ENCODE data around the gene GBP2. TPM values are rescaled to one million over a fixed set of nuclear protein-coding genes. Genes with fewer than 3 reads are reported as not detected.

The GBP2 gene
- total and polyA plus RNA-seq, 4 donors, result 7.4 to 18.2 (median 14.1) TPM

GRCh38 chr1:89060091-89060490 lies 65.8 kb downstream of the GBP2 start (continued):
- TF ChIP-seq RXRA (IDR thresholded peaks at IDR 0.05), result no peak

Other genes starting within 250 kb of the GBP2 start
- 10 to 100 TPM; 26.5 to 50.6 TPM for gene GTF2B, start 234.5 kb downstream of the GBP2 start, total RNA-seq
- 10 to 100 TPM; 13.5 to 20.4 TPM for gene GTF2B, start 234.5 kb downstream of the GBP2 start, polyA plus RNA-seq
- 10 to 100 TPM in 1 of 2 donors, 1 to 10 TPM in 1; 9.4 to 12.0 TPM for gene KYAT3, start 133.5 kb downstream of the GBP2 start, total RNA-seq
- 10 to 100 TPM in 1 of 2 donors, 1 to 10 TPM in 1; 9.0 to 12.0 TPM for gene KYAT3, start 133.5 kb downstream of the GBP2 start, polyA plus RNA-seq
- gene RBMXL1, start 133.5 kb downstream of the GBP2 start, total RNA-seq, result 10 to 100 TPM in 1 of 2 donors, 1 to 10 TPM in 1; 5.8 to 11.2 TPM
- gene RBMXL1, start 133.5 kb downstream of the GBP2 start, polyA plus RNA-seq, result 1 to 10 TPM; 3.4 to 7.2 TPM
- 1 to 10 TPM; 2.0 to 8.8 TPM for gene GBP3, start 103.2 kb downstream of the GBP2 start, total RNA-seq
- 1 to 10 TPM; 3.8 to 5.1 TPM for gene GBP3, start 103.2 kb downstream of the GBP2 start, polyA plus RNA-seq
- gene GBP1, start 60.9 kb downstream of the GBP2 start, total RNA-seq, result 10 to 100 TPM in 1 of 2 donors, 1 to 10 TPM in 1; 9.1 to 23.5 TPM
- gene GBP1, start 60.9 kb downstream of the GBP2 start, polyA plus RNA-seq, result 10 to 100 TPM; 16.6 to 72.6 TPM
- gene GBP7, start 49.9 kb upstream of the GBP2 start, total RNA-seq, result 10 to 100 TPM in 1 of 2 donors, under 1 TPM in 1; 0.89 to 27.8 TPM
- gene GBP7, start 49.9 kb upstream of the GBP2 start, polyA plus RNA-seq, result 10 to 100 TPM in 1 of 2 donors, 1 to 10 TPM in 1; 7.6 to 26.0 TPM
- 1 to 10 TPM; 6.8 to 8.1 TPM for gene GBP4, start 72.8 kb upstream of the GBP2 start, total RNA-seq
- 1 to 10 TPM; 4.1 to 4.8 TPM for gene GBP4, start 72.8 kb upstream of the GBP2 start, polyA plus RNA-seq
- gene GBP5, start 146.7 kb upstream of the GBP2 start, total RNA-seq, result 1 to 10 TPM; 1.9 to 3.8 TPM
- gene GBP5, start 146.7 kb upstream of the GBP2 start, polyA plus RNA-seq, result 1 to 10 TPM in 1 of 2 donors, under 1 TPM in 1; 0.78 to 1.5 TPM
- gene GBP6, start 237.9 kb upstream of the GBP2 start, total RNA-seq, result under 1 TPM in 1 of 2 donors, not detected in 1; 0.08 TPM
- under 1 TPM in 1 of 2 donors, not detected in 1; 0.05 TPM for gene GBP6, start 237.9 kb upstream of the GBP2 start, polyA plus RNA-seq

All from liver (tissue), 5 donors.